DMS53 treated with DMSO at 0.1 percent for 48 hours (cell line): ENCODE results near the gene ICAM4.

ENCODE experiments used
- DNase-seq: peaks from one replicate; lab custom pipeline; 2025; ENCODE audit not compliant: unreplicated experiment; lab: John Stamatoyannopoulos, UW

Gene ICAM4

DNA sequence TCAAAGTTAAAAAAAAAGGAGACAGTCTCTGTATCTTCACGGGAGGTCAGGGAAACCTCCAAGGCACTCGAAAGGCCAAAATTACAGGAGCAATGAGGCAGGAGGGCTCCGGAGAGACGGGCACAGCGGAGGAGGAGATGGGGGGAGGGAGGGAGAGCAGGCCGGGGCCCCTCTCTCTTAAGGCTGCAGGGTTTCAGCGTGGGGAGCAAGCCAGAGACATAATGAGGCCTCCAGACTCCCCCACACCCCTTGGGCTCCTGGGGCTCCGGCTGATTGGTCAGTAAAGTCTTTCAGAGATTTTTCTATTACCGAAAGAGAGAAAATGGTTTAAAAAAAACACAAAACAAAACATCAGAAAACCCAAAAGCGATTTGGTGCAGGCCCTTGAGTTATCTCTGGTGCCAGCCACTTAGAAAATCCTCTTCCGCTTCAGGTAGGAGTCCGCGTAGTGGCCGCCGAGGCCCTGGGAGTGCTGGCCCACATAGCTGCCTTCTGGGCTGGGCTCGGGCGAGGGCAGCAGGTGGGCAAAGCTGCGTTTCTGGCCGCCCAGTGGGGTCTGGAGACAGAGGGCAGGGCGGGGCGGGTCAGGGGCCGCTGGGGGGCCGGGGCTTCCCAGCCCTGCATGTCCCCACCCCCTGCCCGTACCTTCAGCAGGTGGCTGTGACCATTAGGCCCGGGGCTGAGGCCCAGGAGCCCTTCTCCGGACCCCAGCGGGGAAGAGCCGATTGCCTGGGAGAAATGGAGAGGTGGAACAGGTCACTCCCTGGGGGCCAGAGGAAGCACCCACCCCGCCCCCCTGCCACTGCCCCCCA is 30.5 kb downstream of the ICAM4 start:
- no peak for DNase-seq

DNA sequence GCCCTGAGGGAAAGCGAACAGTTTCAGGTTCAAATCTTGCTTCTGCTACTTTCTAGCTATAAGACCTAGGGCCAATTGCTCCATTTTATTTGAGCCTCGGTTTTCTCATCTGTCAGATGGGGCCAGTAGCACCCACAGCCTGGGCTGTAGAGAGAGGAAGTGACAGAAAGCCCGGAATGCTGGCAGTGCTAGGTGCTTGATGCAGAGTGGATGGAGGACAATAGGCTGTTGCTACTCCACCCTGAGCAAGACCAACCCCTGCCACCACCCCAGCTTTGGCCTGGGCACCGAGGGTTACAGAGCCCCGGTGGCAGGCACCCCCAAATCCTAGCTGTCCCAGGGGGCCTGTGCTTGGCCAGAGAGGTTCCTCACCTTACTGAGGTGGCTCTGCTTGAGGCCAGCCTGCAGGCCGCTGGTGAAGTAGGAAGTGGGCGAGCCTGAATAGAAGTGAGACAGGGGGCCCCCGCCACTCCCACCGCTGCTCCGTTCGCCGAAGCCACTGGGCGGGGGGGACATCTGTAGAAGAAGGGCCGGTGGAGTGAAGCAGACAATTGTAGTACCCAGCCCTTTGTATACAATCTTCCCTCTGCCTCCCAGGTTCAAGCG is 31.2 kb downstream of the ICAM4 start:
- DNase-seq, result no peak

DNA sequence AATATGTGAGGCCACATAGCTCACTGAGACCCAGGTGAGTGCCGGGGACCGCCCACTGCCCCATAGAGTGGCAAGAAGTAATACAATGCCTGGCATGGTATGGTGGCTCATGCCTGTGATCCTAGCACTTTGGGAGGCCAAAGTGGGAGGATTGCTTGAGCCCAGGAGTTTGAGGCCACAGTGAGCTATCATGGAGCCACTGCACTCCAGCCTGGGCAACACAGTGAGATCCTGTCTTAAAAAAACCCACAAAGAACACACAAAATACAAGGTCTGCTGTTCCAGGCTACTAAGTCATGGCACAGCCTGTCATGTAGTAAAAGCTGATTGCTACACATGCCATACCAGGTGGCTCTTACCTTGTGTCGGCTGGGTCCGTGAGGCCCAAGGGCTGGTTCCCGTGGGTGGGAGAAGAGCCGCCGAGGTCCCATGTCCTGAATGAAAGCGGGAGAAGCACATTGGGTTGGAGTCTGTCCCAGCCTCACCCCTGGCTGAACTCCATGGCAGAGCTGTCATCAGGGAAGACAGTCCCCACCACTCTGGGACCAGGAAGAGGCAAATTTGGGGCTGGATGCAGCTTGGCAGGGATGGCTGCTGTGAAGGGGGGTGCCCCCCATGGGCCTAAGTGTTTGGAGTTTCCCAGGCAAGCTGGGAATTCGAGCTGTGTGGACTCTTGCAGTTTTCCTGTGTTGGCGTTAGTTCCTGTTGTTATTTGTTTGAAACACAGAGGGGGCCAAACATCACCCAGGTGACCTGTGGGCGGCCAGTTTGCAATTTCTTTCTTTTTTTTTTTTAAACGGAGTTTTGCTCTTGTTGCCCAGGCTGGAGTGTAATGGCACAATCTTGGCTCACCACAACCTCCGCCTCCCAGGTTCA is 32.3 kb downstream of the ICAM4 start:
- DNase-seq, result no peak

DNA sequence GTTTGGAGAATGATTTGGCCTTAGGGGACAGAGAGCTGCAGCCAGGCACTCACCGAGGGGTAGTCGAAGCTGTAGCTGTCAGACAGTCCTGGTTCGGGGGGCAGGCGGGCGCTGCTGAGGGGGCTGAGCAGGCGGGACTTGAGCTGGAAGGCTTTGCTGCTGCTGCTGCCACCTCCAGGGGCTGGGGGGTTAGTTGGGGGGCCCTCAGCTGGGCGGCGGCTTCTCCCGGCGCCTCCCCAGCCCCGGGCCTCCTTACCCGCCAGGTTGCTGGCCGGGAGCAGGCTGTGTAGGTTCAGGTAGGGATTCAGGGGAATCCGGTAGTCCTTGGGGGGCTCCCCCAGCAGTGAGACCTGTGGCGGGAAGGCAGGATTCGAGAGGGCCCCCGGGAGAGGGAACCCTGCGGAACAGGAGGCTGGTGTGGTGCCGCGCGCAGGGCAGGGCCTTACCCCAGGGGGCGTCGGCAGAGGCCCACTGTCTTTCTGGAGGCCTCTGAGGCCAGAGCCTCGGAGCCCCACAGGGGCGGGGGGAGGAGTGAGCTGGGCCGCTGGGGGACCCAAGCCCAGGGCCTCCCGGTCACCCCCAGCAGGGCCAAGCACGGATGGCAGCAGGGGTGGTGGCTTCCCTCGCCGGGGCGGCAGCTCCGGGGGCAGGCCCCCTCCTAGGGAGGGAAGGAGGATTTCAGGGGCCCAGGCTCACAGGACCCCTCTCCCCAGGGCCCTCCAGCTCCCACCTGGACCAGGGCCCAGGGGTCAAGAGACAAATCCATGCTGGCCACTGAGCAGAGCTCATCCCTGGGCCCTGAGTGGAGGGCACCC is 34.1 kb downstream of the ICAM4 start:
- no peak for DNase-seq

DNA sequence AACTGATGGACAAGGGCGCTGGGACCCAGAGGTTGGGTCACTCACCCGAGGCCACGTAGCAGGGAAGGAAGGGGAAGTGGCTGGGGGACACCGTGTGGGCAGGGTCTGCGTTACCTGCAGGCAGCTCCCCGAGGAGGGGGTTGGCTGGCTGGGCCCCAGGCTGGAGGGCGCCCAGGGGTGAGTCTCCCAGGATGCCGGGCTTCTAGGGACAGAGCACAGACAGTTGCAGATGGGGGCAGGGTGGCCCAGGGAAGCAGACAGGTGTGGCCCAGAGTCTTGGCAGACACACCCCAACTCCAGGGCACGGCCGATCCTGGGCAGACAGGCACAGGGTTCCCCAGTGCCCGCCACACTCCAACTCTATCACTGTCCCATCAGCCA is 34.7 kb downstream of the ICAM4 start:
- no peak for DNase-seq

DNA sequence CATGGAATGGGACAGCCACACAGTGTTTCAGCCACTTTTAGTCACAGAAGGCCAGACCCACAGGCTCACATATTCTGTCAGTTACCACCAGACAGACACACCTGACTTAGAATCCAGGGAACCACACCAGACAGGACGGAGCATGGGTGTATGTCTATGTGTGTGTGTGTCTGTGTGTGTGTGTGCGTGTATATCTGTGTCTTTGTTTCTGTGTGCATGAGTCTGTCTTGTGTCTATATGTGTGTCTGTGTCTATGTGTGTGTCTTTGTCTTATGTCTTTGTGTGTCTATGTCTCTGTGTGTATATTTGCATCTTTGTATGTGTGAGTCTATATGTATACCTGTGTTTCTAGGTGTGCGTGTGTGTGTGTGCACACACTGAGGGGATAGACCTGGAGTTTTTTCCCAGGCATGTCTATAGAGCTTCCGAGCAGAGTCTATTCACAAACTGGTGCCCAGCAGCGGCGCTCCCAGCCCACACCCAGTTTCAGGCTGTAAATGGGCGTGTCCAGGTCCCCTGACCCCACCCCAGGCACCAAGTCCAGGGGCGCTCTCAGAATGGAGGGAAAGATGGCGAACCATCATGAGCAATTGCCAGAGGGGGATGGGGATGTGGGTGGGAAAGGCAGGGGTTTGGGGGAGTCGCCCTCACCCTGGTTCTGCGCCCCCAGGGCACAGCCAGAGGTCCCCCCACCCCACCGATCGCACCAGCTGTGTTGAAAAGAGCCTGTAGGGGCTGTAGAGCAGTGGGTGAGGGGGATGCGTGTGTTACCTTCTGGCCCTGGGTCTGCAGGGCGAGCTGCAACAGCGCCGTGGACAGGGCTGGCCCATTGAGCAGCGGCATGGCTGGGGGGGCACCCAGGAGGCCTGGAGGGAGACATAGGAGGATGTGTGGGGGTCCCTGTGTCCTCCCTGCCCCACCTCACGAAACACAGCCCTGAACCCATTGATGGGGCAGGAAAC is 35.4 kb downstream of the ICAM4 start:
- DNase-seq, result no peak

DNA sequence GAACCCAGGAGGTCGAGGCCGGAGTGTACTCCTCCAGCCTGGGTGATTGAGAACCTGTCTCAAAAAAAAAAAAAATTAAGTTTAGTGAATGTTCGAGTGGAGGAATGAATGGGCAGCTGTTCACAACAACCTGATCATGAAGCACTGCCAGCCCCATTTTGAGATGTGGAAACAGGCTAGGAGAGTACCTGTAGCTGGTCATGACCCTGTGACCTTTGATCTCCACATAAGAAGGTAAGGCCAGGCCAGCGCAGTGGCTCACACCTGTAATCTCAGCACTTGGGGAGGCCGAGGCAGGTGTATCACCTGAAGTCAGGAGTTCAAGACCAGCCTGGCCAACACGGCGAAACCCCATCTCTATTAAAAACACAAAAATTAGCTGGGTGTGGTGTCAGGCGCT is 39.0 kb downstream of the ICAM4 start:
- no peak for DNase-seq

DNA sequence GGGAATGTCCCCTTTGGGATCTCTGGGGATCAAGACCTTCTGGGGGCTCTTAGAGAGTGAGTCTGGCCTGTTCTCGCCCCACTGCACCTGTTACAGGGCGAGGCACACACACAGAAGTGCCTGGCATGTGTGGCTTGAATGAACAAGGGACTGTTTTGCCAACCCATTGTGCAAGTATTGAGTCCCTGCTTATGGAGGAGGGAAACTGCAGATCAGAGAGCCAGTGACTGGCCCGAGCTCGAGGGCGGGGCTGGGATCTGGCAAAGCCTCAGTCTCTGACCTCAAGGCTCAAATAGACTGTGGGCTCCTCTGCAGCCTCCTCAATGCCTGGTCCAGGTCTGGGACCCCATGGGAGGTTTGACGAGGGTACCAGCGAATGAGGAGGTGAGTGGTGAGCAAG is 41.0 kb downstream of the ICAM4 start:
- no peak for DNase-seq

DNA sequence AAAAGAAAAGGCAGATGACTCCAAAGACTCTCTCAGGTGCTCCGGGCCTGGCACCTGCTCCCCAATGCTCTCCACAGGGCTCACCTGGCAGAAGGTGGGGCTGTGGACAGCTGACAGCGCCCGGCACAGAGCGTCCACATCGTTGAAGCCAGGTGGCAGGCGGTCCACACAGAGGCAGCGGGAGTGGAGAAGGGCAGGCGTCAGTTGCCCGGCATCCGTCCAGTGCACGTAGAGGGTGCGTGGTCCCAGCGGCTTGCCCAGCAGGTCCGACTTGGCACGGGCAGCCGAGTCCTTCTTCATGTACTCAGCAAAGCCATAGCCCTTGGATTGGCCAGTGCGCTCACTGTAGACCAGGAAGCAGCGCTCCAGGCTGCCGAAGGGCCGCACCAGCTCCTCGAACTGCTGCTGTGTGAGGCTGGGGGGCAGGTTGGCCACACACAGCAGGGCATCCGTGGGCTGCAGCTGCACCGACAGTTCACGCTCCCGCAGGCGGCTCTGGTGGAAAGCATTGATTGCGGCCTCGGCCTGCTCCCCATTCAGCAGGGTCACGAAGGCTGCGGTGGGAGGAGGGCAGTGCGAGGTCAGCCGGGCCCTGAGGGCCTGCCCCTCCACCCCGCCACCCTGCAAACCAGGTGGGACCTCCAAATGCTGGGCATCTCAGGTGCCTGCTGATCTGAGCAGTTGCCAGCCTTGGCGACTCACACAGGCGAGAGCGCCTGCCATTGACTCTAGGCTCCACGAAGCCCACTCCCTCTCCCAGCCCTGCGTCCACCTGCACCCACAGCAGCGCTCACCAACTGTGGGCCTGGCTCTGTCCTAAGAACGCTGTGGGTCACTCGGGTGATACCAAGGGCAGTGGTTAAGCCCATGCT is 42.0 kb downstream of the ICAM4 start:
- no peak for DNase-seq

DNA sequence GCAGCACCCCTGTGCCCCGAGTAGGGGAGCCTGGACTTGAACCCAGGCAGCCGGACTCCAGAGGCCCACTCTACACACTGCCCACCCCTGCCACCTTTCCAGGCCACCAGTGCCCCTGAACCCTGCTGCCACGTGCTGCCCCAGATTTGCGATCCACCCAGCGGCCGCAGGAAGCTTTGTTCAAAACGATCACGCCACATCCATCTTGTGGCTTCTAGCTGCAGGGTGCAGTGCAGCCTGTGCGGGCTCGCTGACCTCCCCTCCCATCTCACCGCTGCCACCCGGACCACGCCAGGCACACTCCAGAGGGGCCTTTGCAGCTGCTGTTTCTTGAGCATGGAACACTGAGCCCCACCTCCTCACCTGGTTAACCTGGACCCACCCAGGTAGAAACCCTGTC is 42.8 kb downstream of the ICAM4 start:
- no peak for DNase-seq

DNA sequence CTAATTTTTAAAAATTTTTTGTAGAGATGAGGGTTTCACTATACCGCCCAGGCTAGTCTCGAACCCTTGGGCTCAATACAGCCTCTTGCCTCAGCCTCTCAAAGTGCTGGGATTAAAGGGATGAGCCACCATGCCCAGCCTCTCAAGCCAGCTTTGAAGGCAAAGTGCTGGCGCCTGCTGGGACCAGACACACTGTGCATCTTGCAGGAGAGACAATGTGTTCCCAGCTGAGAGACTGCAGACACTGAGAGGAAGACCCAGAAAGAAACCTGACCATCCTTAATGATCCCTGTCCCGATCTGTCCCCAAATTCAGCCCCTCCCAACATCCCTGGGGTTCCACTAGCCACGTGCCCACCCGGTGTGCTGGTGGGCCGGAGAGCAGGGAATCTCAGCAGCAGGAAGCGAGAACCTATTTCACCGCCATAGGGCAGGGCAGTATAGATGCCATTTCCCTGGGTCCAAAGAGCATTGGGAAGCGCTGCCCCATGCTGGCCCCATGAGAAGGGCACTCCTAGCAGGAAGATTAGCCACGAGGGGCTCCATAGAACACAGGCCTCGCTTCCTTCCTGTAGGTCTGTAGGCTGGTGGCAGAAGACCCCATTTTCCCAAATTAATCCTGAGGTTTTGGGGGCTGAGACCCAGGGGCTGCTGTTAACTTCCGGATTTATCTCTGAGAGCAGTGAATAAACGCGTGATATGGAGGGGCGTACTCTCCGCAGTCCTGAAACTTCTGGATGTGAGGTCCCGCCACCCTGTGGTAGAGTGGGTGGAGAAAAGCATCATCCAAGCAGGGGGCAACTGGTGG is 45.6 kb downstream of the ICAM4 start:
- no peak for DNase-seq

DNA sequence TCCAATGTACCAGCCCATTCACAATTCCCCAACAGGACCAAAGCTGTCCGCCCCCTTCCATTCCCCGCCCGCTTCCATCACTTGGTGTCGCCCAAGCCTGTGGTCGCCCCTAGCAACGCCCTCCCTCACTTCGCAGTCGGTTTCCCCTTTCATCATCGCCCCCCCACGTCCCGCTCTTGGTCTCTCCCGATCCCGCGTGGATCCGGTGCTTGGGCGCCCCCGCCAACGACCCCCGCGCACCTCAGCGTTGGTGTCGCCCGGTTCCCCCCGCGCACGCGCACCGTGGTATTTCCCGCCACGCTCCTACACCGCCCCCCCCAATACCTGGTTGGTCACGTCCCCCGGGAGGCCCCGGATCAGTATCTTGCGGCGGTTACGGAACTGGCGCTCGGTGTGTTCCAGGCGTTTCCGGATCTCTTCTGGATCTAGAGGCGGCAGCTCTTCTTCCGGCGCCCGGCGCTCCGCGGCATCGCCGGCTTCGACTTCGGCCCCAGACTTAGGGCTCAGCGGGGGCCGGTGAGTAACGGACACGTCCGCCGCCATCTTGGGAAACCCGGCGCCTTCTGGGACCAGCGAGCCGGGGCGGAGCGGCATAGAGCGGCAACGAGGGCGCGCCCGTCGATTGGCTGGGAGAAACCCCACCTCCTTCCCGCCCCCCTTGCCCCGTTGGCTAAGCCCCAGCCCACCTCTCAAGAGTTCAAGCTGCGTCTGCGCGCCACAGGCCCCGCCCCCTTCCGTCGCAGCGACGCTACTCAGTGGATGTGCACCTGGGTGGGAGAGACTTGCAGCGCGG is 46.4 kb downstream of the ICAM4 start, which contains the start of gene RAVER1:
RAVER1 (minus strand) TSS at position 565 of the 793 bp plus-strand sequence; CDS start at position 543, 22 bp downstream.
- peak; percentile 75 for DNase-seq

DNA sequence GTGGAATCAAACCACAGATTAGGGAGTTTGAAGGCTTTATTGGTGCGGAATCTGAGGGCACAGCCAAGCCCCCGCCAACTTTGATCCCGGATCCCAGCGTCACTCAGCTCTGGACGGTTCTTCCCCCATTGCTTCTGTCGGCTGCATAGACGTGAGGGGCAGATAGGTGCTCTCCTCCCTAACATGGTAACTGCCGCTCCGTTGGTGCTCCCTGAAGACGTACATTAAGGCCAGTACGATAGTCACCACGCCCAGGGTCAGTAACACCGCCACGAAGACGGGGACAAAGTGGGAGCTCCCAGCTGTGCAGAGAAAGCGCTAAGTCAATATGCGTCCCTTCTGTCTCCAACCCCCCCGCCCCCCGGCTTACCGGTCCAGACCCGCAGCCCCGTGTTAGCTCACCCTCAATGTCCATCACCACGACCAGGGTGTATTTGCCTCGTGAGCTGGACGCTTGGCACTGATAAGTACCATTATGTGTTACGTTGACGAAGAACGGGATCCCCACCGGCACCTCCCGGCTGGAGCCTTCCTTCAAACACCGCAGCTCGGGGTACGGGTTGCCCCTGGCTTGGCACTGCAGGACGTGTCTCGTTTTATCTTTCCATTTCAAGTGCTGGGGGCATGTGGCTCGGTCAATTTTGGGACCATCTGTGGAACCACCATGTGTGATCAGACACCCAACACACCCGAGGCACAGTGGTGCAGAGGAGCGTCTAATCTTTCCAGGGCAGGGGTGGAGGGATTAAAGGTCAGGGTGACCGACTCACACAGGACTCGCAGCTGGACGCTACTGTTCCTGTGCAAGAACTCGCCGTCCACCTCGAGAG is 47.2 kb downstream of the ICAM4 start:
- peak; percentile 41 for DNase-seq

DNA sequence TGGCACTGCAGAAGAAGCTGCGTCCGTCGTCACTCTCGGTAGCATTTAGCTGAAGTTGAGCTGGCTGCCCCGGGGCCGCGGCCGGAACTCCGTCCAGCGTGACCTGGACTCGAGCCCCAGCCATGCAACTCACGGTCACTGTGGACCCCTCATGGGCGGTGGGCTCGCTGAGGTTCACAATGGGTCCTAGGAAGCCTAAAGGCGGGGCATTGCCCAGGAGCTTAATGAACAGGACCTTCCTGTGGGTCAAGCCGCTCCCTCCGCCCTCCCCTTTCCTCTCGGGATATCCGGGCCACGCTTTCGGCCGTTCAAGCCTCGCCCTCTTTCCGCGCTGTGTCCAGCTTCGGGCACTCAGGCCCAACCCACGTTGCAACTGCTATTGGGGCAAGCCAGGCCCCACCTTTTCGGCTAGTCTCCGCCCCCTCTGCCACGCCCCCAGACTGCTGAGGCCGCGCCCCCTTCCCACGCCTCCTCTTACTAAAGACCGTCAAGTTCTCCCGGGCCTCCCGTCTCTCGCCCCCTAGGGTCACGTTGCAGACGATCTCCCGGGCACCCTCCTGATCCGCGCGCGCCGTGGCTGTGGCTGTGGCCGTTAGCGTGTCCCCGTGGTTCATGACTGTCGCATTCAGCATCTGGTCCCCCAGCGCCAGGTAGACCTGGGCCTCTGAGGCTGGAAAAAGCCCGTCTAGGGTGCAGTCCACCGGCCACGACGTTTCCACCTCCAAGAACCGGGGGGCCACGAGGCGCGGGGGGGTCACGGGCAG is 48.0 kb downstream of the ICAM4 start:
- DNase-seq, result peak; percentile 68

DNA sequence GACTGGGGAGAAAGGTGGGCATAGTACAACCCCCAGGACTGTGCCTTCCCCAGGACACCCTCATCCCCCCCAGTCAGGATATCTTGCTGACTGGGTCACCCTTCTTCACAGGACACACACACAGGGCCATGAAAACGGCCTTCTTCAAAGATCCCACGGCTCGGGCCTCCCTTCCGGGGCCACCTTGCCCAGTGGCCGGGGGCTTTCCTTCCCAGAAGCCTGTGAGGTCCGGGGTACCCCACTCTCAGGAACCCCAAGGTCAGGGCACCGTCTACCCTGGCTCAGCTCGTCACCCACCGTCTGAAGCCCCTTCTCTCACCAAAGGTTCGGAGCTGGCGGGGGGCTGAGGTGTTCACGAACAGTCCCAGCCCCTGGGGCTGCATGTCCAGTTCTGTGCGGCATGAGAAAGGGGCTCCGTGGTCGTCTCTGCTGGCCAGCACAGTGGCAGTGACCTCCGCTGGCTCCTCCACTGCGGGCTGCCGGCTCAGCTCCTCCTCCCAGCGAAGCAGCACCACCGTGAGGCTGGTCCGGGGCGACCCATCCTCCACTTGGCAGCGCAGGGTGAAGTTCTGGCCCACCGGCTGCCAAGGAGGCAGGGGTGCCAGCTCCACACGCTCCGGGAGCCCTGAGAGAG is 48.7 kb downstream of the ICAM4 start:
- DNase-seq, result no peak
